Lower leg skin (tissue), 4 donors: ENCODE measurements around the gene HIGD1B. TPM values are rescaled to one million over a fixed set of nuclear protein-coding genes. Genes with fewer than 3 reads are reported as not detected.
A peak's percentile ranks its signal among the peaks of the same experiment; 100 is the strongest.

ENCODE experiments used
- DNase-seq, 2 donors: peaks; one replicate each; pipeline ENCODE4 v3.0.0-alpha.2; 2019; ENCODE audit warnings: low spot score in 2 of 2
- H3K4me3 ChIP-seq: fragments of 200-600 bp; sonication (generic); 2 replicates; pipeline ENCODE4 v1.5.1; 2017; ENCODE audit warnings: mild to moderate bottlenecking, low read depth; ENCODE audit not compliant: poor library complexity, severe bottlenecking
- POLR2A ChIP-seq, 2 donors: fragments of 450-650 bp; IDR thresholded peaks; one replicate each; pipeline ENCODE4 v1.6.1; 2016 to 2017; ENCODE audit warnings: antibody characterized with exemption in 2 of 2, mild to moderate bottlenecking in 1 of 2, moderate library complexity in 1 of 2
- WGBS, 2 donors: methylation state at CpG; one replicate each; pipeline ENCODE4 v1.1.5; 2018; 5-methylcytosine and 5-hydroxymethylcytosine counted together
- intact Hi-C: fragments of 100-400 bp; cut with DNase I; formaldehyde crosslinking; loops from one replicate; pipeline ENCODE4 v1.15.0; 2023; ENCODE audit warnings: low total_unique reads
- total RNA-seq, 4 donors: library from RNA; depleted of rRNA; stranded (reverse); fragments of >200 nt; gene quantifications; one replicate each; pipeline ENCODE4 v1.1.0, GENCODE V29; 2016
- TF ChIP-seq, protein P1 (sequence below), 3 donors: fragments of 450-650 bp; IDR thresholded peaks; one replicate each; pipeline ENCODE4 v1.5.1; 2016; ENCODE audit warnings: antibody characterized with exemption in 3 of 3, mild to moderate bottlenecking in 3 of 3, moderate library complexity in 2 of 3

Gene HIGD1B
- total RNA-seq, 4 donors from 2014 or later: 0.52 TPM; not detected in 3

DNA sequence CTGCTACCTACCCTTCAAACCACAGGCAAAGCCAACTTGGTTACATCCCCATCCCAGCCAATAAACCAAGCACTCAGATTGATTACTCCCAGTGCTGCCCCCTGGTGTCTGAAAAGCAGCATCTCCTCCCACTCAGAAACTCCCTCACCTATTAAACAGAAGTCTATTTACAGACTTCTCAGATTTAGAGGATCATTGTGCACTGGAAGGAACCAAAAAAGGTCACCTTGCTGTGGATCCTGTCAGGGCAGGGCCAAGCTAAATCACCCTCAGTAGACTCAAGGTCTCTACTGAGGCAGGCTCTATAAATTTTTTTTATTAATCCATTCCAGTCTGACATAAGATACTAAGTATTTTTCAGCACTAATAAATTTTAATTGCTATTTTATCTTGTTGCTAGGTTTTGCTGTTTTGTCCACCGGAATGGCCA is 17.6 kb downstream of the HIGD1B start:
- DNase-seq: peak; percentile 58 to 89
- no peak overlapping the region for H3K4me3 ChIP-seq
- intact Hi-C loops: no loop called here
- WGBS, 2 donors: 56 to 75% methylated on average over 1 of the region's 1 CpG
- TF ChIP-seq POLR2A (IDR thresholded peaks at IDR 0.05): no peak
- TF ChIP-seq, protein P1, sequence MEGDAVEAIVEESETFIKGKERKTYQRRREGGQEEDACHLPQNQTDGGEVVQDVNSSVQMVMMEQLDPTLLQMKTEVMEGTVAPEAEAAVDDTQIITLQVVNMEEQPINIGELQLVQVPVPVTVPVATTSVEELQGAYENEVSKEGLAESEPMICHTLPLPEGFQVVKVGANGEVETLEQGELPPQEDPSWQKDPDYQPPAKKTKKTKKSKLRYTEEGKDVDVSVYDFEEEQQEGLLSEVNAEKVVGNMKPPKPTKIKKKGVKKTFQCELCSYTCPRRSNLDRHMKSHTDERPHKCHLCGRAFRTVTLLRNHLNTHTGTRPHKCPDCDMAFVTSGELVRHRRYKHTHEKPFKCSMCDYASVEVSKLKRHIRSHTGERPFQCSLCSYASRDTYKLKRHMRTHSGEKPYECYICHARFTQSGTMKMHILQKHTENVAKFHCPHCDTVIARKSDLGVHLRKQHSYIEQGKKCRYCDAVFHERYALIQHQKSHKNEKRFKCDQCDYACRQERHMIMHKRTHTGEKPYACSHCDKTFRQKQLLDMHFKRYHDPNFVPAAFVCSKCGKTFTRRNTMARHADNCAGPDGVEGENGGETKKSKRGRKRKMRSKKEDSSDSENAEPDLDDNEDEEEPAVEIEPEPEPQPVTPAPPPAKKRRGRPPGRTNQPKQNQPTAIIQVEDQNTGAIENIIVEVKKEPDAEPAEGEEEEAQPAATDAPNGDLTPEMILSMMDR (IDR thresholded peaks at IDR 0.05): peak in 1 of 3 donors; percentile 58

DNA sequence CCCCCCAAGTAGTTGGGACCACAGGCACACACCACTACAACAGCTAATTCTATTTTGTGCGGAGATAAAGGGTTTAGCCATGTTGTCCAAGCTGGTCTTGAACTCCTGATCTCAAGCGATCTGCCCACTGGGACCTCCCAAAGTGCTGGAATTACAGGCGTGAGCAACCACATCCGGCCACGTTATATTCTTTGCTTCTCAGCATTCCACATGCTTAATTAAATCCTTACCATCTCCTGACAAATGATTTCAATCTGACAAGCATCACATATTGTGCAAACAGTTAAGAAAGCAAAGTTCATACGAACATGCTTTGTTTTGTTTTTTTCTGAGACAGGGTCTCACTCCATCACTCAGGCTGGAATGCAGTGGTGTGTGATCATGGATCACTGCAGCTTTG is 18.2 kb downstream of the HIGD1B start:
- DNase-seq: no peak
- 78% methylated on average over 6 of the region's 6 CpGs for WGBS, 2 donors
- intact Hi-C loops: no loop called here
- no peak overlapping the region for H3K4me3 ChIP-seq
- no peak for TF ChIP-seq POLR2A (IDR thresholded peaks at IDR 0.05)
- TF ChIP-seq, protein P1 (IDR thresholded peaks at IDR 0.05): no peak

DNA sequence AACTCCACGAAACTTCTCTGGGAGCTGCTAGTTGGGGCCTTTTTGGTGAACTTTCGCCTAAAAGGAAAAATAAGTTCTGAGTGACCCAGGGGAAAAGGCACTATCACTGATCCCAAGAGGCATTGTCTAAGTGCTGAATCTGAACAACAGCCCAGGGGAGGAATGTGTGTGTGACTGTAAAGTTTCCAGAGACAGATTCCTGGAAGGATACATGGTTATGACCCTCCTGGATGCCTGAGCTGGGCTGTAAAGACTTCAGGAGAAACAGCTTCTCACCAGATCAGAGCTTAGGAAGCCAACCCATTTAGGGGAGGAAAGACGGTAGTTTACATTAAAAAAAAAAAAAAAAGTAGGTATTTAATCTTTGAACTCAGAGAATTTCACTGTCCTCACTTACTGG is 20.2 kb downstream of the HIGD1B start:
- TF ChIP-seq, protein P1 (IDR thresholded peaks at IDR 0.05): no peak
- no peak for TF ChIP-seq POLR2A (IDR thresholded peaks at IDR 0.05)
- intact Hi-C loops: no loop called here
- H3K4me3 ChIP-seq: no peak overlapping the region

DNA sequence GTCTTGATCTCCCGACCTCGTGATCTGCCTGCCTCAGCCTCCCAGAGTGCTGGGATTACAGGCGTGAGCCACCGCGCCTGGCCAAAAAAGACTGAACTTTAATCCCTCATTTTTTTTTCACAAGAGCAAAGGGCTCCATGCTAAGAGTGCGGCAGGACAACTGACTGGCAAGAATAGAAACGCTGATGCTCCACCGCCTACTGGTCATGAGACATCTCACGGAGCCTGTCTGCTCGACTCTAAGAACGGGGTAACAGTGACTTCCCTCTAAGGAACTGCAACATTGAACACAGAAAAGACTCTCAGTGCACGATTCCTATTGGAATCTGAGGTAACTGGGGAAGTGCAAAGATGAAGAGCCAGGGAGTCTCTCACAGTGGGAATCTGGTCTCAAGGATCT is 23.9 kb downstream of the HIGD1B start:
- 98 to 99% methylated on average over 12 of the region's 12 CpGs for WGBS, 2 donors
- intact Hi-C loops: no loop called here
- no peak for DNase-seq
- no peak for TF ChIP-seq POLR2A (IDR thresholded peaks at IDR 0.05)
- TF ChIP-seq, protein P1 (IDR thresholded peaks at IDR 0.05): no peak
- H3K4me3 ChIP-seq: no peak overlapping the region

More for the DNA sequence above, 20.2 kb downstream of the HIGD1B start:
- no peak for DNase-seq
- WGBS, 2 donors: 83 to 87% methylated on average over 3 of the region's 3 CpGs

DNA sequence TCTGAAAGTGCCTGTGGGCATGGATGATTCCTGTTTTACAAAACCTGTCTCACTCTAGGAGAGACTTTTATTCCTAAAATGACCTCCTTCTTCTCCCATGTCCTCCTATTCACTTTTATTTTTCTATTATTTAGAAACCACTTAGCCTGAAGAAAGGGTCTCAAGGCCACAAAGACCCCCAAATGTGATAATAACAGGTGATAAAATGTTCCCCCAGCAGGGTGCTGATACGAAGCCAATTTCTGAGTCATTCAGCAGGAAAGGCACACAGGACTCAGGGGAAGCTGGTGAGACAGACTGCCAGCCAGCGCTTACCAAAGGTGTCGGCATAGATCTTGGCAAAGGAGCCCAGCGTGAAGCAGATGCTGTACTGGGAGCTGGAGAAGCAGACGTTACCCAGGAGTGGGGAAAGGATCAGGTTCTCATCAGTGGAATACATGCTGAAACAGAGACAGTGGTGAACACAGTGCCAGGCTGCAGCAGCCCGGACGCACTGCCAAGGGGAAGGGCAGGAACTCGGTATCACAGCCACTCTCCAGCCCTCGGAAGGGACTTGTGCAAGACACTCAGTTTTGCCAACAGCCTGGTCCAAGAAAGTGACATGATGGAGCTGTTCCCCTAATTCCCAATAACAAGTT is 24.6 kb downstream of the HIGD1B start:
- no peak for DNase-seq
- no peak overlapping the region for H3K4me3 ChIP-seq
- intact Hi-C loops: no loop called here
- WGBS, 2 donors: 60 to 61% methylated on average over 9 of the region's 9 CpGs
- TF ChIP-seq, protein P1 (IDR thresholded peaks at IDR 0.05): no peak
- no peak for TF ChIP-seq POLR2A (IDR thresholded peaks at IDR 0.05)

DNA sequence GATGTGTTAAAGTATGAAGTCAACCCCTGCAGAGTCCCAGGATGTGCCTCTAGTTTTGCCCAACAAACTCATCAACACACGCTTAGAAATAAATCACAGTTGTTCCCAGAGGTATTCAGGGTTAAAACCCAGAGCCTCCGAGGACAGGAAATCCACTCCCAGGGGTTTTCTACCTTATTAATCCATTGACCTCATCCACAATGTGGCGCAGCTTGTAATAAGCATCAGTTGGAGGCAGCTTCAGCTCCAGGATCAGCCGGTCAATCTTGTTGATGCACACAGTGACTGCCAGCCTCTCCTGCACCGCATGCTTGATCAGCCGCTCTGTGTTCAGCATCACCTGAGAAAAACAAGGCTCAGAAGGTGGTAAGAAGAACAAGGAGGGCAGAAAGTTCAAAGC is 28.1 kb downstream of the HIGD1B start:
- intact Hi-C loops: loop anchor here (5.0 kb wide), 1 partner anchor 1102 kb away; no protein-coding TSS in a partner anchor

More for the DNA sequence above, 28.1 kb downstream of the HIGD1B start:
- TF ChIP-seq, protein P1 (IDR thresholded peaks at IDR 0.05): no peak
- no peak for TF ChIP-seq POLR2A (IDR thresholded peaks at IDR 0.05)
- no peak overlapping the region for H3K4me3 ChIP-seq
- 93 to 97% methylated on average over 6 of the region's 6 CpGs for WGBS, 2 donors
- no peak for DNase-seq
